CD4-positive, alpha-beta memory T cell (primary cell): ENCODE data around the gene NRDE2. TPM values are rescaled to one million over a fixed set of nuclear protein-coding genes. Genes with fewer than 3 reads are reported as not detected.

Experiments
- polyA plus RNA-seq, 2 donors: library from polyadenylated mRNA; unstranded; fragments of 300-500 nt; fragmentation: Illumina TruSeq; gene quantifications; one replicate each; pipeline ENCODE4 v1.2.3, GENCODE V29; 2021
- total RNA-seq, 2 experiments: library from RNA; stranded (reverse); gene quantifications; one replicate each; pipeline ENCODE4 v1.2.3, GENCODE V29; 2021

NRDE2 gene
- total and polyA plus RNA-seq, 4 experiments from 2014 or later, result 4.4 to 32.6 (median 18.5) TPM

Other genes with a start within 250 kb of the NRDE2 start
- 10 to 100 TPM; 42.1 to 52.5 TPM for gene PSMC1, start 75.4 kb downstream of the NRDE2 start, total RNA-seq
- 100 to 1,000 TPM; 103 to 175 TPM for gene PSMC1, start 75.4 kb downstream of the NRDE2 start, polyA plus RNA-seq
- 100 to 1,000 TPM; 693 to 698 TPM for gene CALM1, start 65.1 kb upstream of the NRDE2 start, total RNA-seq
- 1,000 to 10,000 TPM; 2,724 to 3,289 TPM for gene CALM1, start 65.1 kb upstream of the NRDE2 start, polyA plus RNA-seq